SK-N-MC (cell line): ENCODE results near the gene MATN3.

Source experiments
- EZH2 ChIP-seq: fragments of 200-600 bp; sonication (generic); IDR thresholded peaks from one replicate; pipeline ENCODE4 v1.6.1; 2017; ENCODE audit warnings: antibody characterized with exemption
- POLR2AphosphoS5 ChIP-seq: IDR thresholded peaks from 2 replicates; pipeline ENCODE4 v1.6.1; 2012; ENCODE audit warnings: mild to moderate bottlenecking, low read depth, low read length, borderline replicate concordance

GRCh38 chr2:19989342-19989666 is 23.2 kb downstream of the MATN3 start:
- TF ChIP-seq EZH2 (no peak), POLR2AphosphoS5 (no peak)
